Measurements from ENCODE around the gene LPXN. TPM values are rescaled to one million over a fixed set of nuclear protein-coding genes. Genes with fewer than 3 reads are reported as not detected.

LPXN gene
- total RNA-seq, 1 donor from 2014 or later: 284 TPM

DNA sequence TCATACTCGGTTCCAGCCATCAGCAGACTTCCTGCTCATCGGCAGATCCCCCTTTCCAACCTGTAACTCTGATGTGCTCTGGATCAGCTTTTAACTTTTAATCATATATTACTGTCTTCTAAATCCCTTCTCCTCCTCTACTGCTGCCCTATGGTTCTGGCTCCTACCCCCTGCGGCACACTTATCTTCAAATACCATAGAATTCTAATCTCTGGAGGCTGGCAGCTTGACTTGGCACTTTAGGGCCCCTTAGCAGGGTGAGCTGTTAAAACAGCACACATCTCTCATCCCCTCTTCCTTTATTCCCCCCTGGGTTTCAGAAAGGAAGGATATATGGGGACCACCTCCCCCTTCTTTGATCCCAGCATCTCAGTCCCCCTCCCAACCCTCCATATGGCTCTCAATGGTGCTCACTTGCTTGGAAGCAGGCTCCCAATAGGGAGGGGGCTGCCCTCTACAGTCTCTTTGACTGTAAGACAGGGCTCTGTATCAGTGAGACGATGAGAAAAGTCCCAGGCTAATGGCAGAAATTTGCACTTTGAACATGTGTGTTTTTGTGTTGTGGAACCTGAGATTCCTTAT, 42.4 kb upstream of the LPXN start:
- Mint-ChIP-seq H3K4me3 (no peak overlapping the region), H3K36me3 (ENCODE audit: low read depth) (peaks cover 82% of the 10 kb centered on the region), H3K27ac (no peak overlapping the region), H3K27me3 (no peaks in the 10 kb centered on the region), H3K9me3 (no peaks in the 10 kb centered on the region), H3K4me1 (peaks cover 3% of the 10 kb centered on the region)
- POLR2A ChIA-PET: interaction anchor here (1.4 kb wide), 1 partner anchor 45 kb away, joined by 7 read pairs; no protein-coding TSS in a partner anchor
- TF ChIP-seq, protein P1, sequence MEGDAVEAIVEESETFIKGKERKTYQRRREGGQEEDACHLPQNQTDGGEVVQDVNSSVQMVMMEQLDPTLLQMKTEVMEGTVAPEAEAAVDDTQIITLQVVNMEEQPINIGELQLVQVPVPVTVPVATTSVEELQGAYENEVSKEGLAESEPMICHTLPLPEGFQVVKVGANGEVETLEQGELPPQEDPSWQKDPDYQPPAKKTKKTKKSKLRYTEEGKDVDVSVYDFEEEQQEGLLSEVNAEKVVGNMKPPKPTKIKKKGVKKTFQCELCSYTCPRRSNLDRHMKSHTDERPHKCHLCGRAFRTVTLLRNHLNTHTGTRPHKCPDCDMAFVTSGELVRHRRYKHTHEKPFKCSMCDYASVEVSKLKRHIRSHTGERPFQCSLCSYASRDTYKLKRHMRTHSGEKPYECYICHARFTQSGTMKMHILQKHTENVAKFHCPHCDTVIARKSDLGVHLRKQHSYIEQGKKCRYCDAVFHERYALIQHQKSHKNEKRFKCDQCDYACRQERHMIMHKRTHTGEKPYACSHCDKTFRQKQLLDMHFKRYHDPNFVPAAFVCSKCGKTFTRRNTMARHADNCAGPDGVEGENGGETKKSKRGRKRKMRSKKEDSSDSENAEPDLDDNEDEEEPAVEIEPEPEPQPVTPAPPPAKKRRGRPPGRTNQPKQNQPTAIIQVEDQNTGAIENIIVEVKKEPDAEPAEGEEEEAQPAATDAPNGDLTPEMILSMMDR (IDR thresholded peaks at IDR 0.05): no peak
- ATAC-seq (ENCODE audit: low read depth) (no peak), DNase-seq (no peak)
- intact Hi-C loops (cut with micrococcal nuclease): loop anchor here (2.0 kb wide), 1 partner anchor 49 kb away; no protein-coding TSS in a partner anchor
- CTCF ChIA-PET: interaction anchor here (0.8 to 1.2 kb wide), 3 partner anchors 41 to 51 kb away, joined by 3 to 5 read pairs (median 4); no protein-coding TSS in a partner anchor

DNA sequence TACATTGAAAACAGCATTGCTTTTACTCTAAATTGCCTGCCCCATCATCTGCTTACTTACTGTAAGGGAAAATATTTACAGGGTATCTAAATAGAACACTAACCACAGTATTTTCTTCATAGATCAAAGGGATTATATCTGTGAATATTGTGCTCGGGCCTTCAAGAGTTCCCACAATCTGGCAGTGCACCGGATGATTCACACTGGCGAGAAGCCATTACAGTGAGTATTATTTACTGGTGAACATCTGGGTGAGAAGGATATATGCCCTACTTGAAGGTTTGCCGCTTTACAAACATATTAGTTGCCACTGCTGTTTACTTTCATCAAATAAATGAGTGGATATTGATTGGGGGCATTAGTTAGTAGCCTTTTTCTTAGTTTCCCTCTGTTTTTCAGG, 40.9 kb upstream of the LPXN start:
- H3K36me3 Mint-ChIP-seq (ENCODE audit: low read depth): peaks cover 83% of the 10 kb centered on the region
- H3K27ac Mint-ChIP-seq: no peak overlapping the region
- ATAC-seq (ENCODE audit: low read depth): no peak

DNA sequence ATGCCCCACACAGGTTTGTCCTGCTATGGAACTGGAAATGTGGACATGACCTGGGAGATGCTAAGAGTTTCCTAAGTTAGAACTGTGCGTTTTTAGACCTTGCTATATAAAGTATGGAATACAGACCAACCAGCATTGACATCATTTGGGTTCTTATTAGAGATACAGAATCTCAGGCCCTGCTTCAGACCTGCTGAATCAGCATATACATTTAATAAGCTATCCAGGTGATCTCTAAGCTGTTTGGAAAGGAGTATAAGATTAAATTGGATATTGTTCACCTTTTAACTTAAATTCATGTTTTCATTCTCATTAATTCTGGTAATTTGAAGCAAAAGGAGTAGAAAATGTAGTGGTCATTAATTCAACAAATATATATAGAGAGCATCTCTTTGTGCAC, 39.9 kb upstream of the LPXN start:
- no peaks in the 10 kb centered on the region for H3K27me3 Mint-ChIP-seq
- peaks cover 3% of the 10 kb centered on the region for H3K4me1 Mint-ChIP-seq
- H3K4me3 Mint-ChIP-seq: no peak overlapping the region
- ATAC-seq (ENCODE audit: low read depth) (no peak), DNase-seq (no peak)
- ChIA-PET POLR2A (no interaction called here), CTCF (interaction anchor here (1.2 kb wide), 1 partner anchor 14 kb away, joined by 3 read pairs; no protein-coding TSS in a partner anchor)
- TF ChIP-seq, protein P1 (IDR thresholded peaks at IDR 0.05): no peak
- no peak overlapping the region for H3K27ac Mint-ChIP-seq
- no peaks in the 10 kb centered on the region for H3K9me3 Mint-ChIP-seq
- peaks cover 90% of the 10 kb centered on the region for H3K36me3 Mint-ChIP-seq (ENCODE audit: low read depth)
- intact Hi-C loops (cut with micrococcal nuclease): no loop called here

More for the DNA sequence above, 40.9 kb upstream of the LPXN start:
- Mint-ChIP-seq H3K27me3 (no peaks in the 10 kb centered on the region), H3K4me1 (peaks cover 3% of the 10 kb centered on the region), H3K9me3 (no peaks in the 10 kb centered on the region), H3K4me3 (no peak overlapping the region)
- TF ChIP-seq, protein P1 (IDR thresholded peaks at IDR 0.05): no peak
- CTCF ChIA-PET: interaction anchor here (1.2 kb wide), 1 partner anchor 50 kb away, joined by 3 read pairs; no protein-coding TSS in a partner anchor
- intact Hi-C loops (cut with micrococcal nuclease): no loop called here
- no peak for DNase-seq
- POLR2A ChIA-PET: no interaction called here

DNA sequence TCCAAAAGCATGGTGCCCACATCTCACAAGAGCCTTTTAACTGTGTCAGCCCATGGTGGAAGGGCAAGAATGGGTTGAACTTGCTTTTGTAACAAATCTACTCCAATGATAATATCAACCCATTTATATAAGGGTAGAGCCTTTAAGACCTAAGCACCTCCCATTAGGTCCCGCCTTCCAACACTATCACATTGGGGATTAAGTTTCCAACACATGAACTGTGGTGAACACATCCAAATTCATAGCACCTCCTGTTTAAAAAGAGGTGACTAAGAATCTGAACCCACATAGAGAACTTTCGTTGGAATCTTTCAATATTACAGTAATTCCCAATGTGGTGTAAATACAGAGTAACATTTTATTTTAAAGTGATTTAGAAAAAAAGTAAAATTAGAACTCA, 37.6 kb upstream of the LPXN start:
- ATAC-seq (ENCODE audit: low read depth): no peak
- Mint-ChIP-seq H3K4me1 (peaks cover 16% of the 10 kb centered on the region), H3K27me3 (no peaks in the 10 kb centered on the region), H3K9me3 (no peaks in the 10 kb centered on the region), H3K27ac (no peak overlapping the region), H3K36me3 (ENCODE audit: low read depth) (peaks cover 80% of the 10 kb centered on the region), H3K4me3 (no peak overlapping the region)
- no peak for DNase-seq
- intact Hi-C loops (cut with micrococcal nuclease): no loop called here
- ChIA-PET POLR2A (no interaction called here), CTCF (interaction anchor here (1.1 to 1.8 kb wide), 2 partner anchors 16 to 45 kb away, joined by 6 to 7 read pairs; no protein-coding TSS in a partner anchor)
- TF ChIP-seq, protein P1 (IDR thresholded peaks at IDR 0.05): no peak

DNA sequence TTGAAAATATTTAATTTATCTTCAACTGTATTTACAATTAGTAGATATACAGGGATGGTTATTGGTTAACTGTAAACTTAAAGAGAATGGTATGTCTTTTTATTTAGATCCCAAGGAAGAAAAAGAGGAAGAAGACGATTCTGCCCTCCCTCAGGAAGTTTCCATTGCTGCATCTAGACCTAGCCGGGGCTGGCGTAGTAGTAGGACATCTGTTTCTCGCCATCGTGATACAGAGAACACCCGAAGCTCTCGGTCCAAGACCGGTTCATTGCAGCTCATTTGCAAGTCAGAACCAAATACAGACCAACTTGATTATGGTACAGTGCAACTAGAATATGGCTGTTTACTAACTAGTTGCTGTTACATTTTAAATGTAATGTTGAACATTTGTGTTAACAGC, 34.1 kb upstream of the LPXN start:
- Mint-ChIP-seq H3K36me3 (ENCODE audit: low read depth) (peaks cover 60% of the 10 kb centered on the region), H3K4me3 (no peak overlapping the region), H3K27ac (peak overlapping the region; percentile 53), H3K4me1 (peaks cover 40% of the 10 kb centered on the region), H3K27me3 (no peaks in the 10 kb centered on the region), H3K9me3 (no peaks in the 10 kb centered on the region)
- intact Hi-C loops (cut with micrococcal nuclease): no loop called here
- DNase-seq (no peak), ATAC-seq (ENCODE audit: low read depth) (no peak)
- TF ChIP-seq, protein P1 (IDR thresholded peaks at IDR 0.05): no peak
- ChIA-PET POLR2A (interaction anchor here (1.1 kb wide), 1 partner anchor 34 kb away, joined by 4 read pairs; the partner anchor contains the start of gene LPXN), CTCF (interaction anchor here (1.1 kb wide), 1 partner anchor 42 kb away, joined by 5 read pairs; no protein-coding TSS in a partner anchor)
